Activated CD4-positive, CD25-positive, alpha-beta regulatory T cell treated with anti-CD3 and anti-CD28 coated beads, Interleukin-2, amount 50 U/mL, for 16 hours (primary cell): ENCODE measurements around the gene CD4.
"Not testable (repeated sequence)": the region's sequence is repeated elsewhere in the genome, so short reads cannot be mapped to it uniquely, and the experiment has no call there.

Experiments used
- DNase-seq: peaks from one replicate; pipeline ENCODE4 v3.0.0-alpha.2; 2020; ENCODE audit warnings: low read depth, low spot score

The CD4 gene

DNA sequence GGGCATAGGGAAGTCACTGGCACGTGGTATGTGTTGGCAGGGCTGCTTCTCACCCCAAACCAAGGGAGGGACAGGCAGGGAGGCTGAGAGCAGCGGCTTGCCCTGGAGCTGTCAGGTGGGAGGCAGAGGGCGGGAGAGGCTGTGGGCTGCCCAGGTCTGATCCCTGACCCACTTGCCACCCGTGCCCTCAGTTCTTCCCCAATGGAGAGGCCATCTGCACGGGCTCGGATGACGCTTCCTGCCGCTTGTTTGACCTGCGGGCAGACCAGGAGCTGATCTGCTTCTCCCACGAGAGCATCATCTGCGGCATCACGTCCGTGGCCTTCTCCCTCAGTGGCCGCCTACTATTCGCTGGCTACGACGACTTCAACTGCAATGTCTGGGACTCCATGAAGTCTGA, 56.1 kb downstream of the CD4 start:
- DNase-seq, result no peak

GRCh38 chr12:6846316-6846869, 57.1 kb downstream of the CD4 start:
- no peak for DNase-seq

GRCh38 chr12:6847676-6848075, 58.3 kb downstream of the CD4 start:
- no peak for DNase-seq

- DNase-seq, result no peak
These were observed 60.1 kb downstream of the CD4 start for GRCh38 chr12:6849427-6849826.

DNA sequence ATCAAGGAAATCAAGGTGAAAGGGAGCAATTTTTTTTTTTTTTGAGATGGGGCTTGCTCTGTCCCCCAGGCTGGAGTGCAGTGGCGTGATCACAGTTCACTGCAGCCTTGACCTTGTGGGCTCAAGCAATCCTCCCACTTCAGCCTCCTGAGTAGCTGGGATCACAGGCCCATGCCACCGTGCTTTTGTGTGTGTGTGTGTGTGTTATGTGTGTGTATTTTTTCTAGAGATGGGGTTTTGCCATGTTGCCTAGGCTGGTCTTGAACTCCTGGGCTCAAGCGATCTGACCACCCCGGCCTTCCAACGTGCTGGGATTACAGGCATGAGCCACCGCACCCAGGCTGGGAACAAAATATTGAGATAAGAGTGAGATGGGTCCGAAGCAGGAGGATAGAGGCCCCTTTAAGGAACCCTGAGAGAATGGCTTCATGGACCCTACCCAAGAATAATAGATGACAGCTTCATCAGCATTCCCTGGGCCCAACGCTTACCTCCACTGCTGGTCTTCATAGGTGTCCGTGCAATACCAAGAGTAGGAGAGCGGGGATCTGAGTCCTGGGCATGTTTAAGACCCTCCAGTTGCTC, 60.7 kb downstream of the CD4 start:
- no peak for DNase-seq

GRCh38 chr12:6850796-6851152, 61.4 kb downstream of the CD4 start:
- DNase-seq, result no peak

GRCh38 chr12:6851153-6851920, 62.0 kb downstream of the CD4 start, which contains the start of gene CDCA3:
TSS of gene CDCA3 (minus strand) at chr12:6851286. CDS start at chr12:6850952, 334 bp downstream.
- peak; percentile 85 for DNase-seq

- peak; percentile 98 for DNase-seq
These were observed 62.8 kb downstream of the CD4 start, which contains the start of gene USP5 for GRCh38 chr12:6851921-6852650. TSS of gene USP5 (plus strand) at chr12:6852150. CDS start at chr12:6852180, 30 bp downstream.

- peak; percentile 56 for DNase-seq
These were observed 63.5 kb downstream of the CD4 start for GRCh38 chr12:6852651-6853354.

DNA sequence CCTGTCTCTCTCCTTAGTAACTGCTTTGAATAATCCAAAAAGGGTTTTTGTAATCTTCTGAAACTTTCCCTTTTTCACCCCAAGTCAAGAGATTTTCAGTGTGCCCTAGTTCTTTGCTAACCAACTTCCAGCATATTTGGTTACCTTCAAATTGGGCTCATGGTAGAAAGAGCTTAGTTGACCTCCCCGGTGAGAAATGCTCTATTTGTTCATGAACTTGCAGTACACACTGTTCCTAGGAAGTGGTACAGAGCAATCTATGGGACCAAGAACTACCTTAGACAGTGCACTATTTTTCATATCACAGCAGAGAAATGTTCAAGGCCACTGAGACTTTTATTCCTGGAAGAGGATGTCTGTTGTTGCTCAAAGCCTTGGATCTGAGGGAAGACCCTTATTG, 64.3 kb downstream of the CD4 start:
- no peak for DNase-seq

DNA sequence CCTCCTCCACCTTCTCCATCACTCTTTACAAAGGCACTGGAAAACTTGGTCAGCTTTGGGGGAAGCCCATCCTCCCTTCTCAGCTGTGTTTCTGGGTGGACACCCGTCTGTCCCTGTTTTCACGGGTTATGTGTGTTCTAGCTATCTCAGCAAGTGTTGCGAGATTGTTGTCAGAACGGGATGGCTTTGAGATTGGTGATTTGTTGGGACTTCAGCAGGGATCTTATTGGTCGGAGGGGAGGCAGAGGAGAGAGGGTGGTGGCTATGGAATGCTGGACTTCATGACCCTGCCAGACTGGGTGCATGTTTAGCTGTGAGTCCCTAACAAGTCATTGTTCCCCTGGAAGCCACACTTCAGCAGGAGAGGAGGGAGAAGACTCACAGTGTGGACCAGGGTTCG, 64.7 kb downstream of the CD4 start:
- no peak for DNase-seq

DNA sequence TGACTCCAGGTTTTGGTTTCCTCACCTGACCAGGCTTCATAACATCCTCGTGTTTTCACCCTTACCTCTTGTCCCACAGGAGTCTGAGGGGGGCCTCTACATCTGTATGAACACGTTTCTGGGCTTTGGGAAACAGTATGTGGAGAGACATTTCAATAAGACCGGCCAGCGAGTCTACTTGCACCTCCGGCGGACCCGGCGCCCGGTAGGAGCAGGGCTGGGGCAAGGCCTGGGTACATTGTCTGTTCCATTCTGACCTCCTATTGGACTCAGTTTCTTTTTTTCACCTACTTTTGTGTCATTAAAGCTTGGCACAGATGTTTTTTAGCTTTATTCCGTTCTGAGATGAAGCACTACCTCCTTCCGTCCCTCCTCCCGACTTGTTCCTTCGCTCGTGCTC, 66.0 kb downstream of the CD4 start:
- DNase-seq, result no peak

DNA sequence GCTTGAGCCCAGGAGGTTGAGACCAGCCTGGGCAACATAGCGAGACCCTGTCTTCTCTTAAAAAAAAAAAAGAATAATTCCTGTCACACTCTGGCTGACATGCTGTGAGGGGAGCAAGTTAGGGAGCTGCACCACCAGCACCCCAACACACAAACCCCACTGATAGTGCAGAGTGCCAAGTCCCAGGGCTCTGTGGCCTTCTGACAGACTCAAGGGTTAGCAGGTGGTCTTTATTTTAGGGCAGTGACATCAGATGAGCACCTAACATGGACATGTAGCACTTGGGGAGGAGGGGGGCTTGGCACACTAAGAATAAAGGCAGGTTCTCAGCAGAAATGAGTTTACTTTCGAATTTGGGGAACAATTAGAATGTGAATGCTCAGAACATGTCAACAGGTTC, 69.5 kb downstream of the CD4 start:
- no peak for DNase-seq

DNA sequence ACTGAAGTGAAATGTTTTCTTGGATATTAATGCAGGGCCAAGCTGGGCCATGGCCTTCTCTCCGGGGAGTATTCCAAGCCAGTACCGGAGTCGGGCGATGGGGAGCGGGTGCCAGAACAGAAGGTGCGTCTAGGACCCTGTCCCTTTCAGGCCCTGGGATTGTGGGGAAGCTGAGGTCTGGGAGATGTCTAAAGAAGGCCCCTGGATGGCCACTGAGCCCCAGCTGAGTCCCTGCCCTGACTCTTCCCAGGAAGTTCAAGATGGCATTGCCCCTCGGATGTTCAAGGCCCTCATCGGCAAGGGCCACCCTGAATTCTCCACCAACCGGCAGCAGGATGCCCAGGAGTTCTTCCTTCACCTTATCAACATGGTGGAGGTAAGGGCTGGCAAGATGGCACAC, 70.8 kb downstream of the CD4 start:
- DNase-seq, result no peak

GRCh38 chr12:6860942-6861341, 71.6 kb downstream of the CD4 start:
- DNase-seq, result no peak

DNA sequence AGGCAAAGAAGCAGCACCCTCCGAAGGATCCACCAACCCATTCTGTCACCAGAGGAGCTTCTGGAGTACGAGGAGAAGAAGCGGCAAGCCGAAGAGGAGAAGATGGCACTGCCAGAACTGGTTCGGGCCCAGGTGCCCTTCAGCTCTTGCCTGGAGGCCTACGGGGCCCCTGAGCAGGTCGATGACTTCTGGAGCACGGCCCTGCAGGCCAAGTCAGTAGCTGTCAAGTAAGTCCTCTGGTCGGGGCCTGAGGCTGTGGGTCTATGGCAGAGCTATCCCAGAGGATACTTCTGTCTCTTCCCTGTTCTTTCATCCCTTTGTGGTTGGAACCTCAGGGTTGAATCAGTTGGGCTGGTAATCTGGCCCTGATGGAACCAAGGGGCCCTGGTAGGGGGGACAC, 72.1 kb downstream of the CD4 start:
- no peak for DNase-seq

- no peak for DNase-seq
These were observed 73.7 kb downstream of the CD4 start for GRCh38 chr12:6863033-6863432.

GRCh38 chr12:6863586-6864321, 74.4 kb downstream of the CD4 start:
- DNase-seq, result no peak

DNA sequence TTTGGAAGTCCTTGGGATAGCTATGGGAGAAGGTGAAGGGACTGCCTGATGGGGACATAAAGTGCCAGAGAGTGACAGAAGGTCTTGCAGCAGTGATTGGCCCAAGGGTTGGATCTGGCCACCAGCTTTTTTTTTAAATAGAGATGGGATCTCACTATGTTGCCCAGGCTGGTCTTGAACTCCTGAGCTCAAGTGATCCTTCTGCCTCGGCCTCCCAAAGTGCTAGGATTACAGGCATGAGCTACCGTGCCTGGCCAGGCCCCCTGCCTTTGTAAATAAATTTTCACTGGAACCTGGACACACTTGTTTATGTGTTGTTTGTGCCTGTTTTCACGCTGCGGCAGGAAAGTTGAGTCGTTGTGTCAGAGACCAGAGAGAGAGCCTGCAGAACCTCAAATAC, 76.0 kb downstream of the CD4 start:
- DNase-seq, result not testable (repeated sequence)

DNA sequence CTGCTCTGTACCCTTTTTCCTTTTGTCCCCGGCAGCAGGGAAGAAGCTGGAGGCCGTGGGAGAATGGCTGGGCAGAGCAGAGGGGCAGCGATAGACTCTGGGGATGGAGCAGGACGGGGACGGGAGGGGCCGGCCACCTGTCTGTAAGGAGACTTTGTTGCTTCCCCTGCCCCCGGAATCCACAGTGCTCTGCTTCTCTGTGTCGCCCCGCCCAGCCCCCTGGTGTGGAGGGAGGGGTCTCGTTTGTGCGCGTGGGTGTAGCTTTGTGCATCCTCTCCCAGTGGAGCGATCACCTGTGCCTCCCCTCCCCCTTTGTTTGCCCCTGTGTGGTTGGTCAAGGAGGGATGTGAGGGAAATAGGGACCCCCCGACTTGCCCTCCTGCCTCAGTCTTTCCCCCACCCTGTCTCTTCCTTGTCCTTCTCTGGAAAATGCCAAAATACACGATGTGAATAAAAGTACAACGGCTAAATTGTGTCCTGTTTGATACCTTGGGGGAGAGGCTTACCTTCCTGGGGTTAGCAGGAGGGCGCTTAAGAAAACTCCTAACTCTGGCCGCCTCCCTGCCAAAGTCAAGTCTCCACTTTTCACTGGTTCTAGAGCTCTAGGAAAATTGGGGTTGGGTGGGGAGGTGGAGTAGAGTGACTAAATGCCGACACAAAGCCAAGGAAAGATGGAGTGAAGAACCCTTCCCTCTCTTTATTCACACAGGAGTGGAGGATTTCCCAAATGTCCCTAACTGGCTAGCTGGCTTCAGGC, 77.0 kb downstream of the CD4 start:
- DNase-seq, result no peak
